ENCODE data around the gene LRRC40.
A peak's percentile ranks its signal among the peaks of the same experiment; 100 is the strongest.

Gene LRRC40

GRCh38 chr1:70205434-70206118 is at the start of gene LRRC40 (continued):
- TF ChIP-seq PBX3 (CRISPR knock-in tag; IDR thresholded peaks at IDR 0.05) (peak; percentile 76), ZNF585B (tag by site-specific recombination; IDR thresholded peaks at IDR 0.05) (no peak), GFI1B (tag by site-specific recombination; IDR thresholded peaks at IDR 0.05) (no peak), ZNF248 (tag by site-specific recombination; IDR thresholded peaks at IDR 0.05) (no peak), ZNF354C (tag by site-specific recombination; IDR thresholded peaks at IDR 0.05; ENCODE audit: borderline replicate concordance, low read depth) (no peak), REPIN1 (tag by site-specific recombination; IDR thresholded peaks at IDR 0.05; ENCODE audit: low read depth) (peak; percentile 24; the same call in 1 of the 2 replicates), ZNF24 (tag by site-specific recombination; IDR thresholded peaks at IDR 0.05) (peak; percentile 63; the same call in 1 of the 2 replicates), ZBTB8A (tag by site-specific recombination; IDR thresholded peaks at IDR 0.05) (peak; percentile 75), ZBTB10 (tag by site-specific recombination; IDR thresholded peaks at IDR 0.05) (no peak), ZNF214 (tag by site-specific recombination; IDR thresholded peaks at IDR 0.05; ENCODE audit: borderline replicate concordance) (no peak), ZNF423 (tag by site-specific recombination; IDR thresholded peaks at IDR 0.05) (no peak), ZNF629 (tag by site-specific recombination; IDR thresholded peaks at IDR 0.05) (peak; percentile 84), PATZ1 (tag by site-specific recombination; IDR thresholded peaks at IDR 0.05) (peak; percentile 72), PRDM2 (tag by site-specific recombination; IDR thresholded peaks at IDR 0.05; ENCODE audit: borderline replicate concordance) (no peak), ZFP41 (tag by site-specific recombination; IDR thresholded peaks at IDR 0.05; ENCODE audit: borderline replicate concordance) (no peak), ZNF132 (tag by site-specific recombination; IDR thresholded peaks at IDR 0.05; ENCODE audit: borderline replicate concordance) (no peak), OSR2 (tag by site-specific recombination; IDR thresholded peaks at IDR 0.05) (0 out of 2 replicates have a peak, but pooled peaks have one; percentile 37), ZNF510 (tag by site-specific recombination; IDR thresholded peaks at IDR 0.05; ENCODE audit: insufficient replicate concordance) (no peak), ZNF639 (tag by site-specific recombination; IDR thresholded peaks at IDR 0.05) (peak; percentile 86; the same call in 1 of the 2 replicates), FEZF1 (tag by site-specific recombination; IDR thresholded peaks at IDR 0.05) (0 out of 2 replicates have a peak, but pooled peaks have one; percentile 7), ZNF202 (tag by site-specific recombination; IDR thresholded peaks at IDR 0.05; ENCODE audit: borderline replicate concordance) (no peak), ZNF366 (tag by site-specific recombination; conservative IDR thresholded peaks at IDR 0.05) (no peak; the same call in 1 of the 2 replicates), ZNF777 (tag by site-specific recombination; IDR thresholded peaks at IDR 0.05; ENCODE audit: borderline replicate concordance) (no peak), ZBTB7A (tag by site-specific recombination; IDR thresholded peaks at IDR 0.05; ENCODE audit: low read depth) (no peak; the same call in none of the 2 replicates), ZNF544 (tag by site-specific recombination; IDR thresholded peaks at IDR 0.05) (no peak), PRDM1 (tag by site-specific recombination; IDR thresholded peaks at IDR 0.05) (no peak), HOXA7 (CRISPR knock-in tag; IDR thresholded peaks at IDR 0.05; ENCODE audit: borderline replicate concordance) (no peak)

Data from HEK293 (cell line).